ENCODE results near the gene SLC6A19.

DNA sequence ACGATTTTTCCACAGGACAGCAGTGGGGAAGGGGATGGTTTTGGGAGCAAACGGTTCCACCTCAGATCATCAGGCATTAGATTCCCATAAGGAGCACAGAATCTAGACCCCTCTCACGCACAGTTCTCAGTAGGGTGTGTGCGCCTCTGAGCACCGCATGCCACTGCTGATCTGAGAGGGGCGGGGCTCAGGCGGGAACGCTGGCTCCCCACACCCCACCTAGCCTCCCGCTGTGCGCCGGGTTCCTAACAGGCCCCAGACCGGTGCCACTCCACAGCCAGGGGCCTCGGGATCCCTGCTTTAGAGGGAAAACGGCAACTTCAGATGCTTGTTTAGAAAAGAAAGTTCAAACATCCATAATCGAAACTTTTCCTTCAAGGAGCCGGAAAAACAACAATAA lies 73.1 kb downstream of the SLC6A19 start:
- TF ChIP-seq EZH2phosphoT487 (IDR thresholded peaks at IDR 0.05; ENCODE audit: borderline replicate concordance, low read length) (no peak), EZH2 (IDR thresholded peaks at IDR 0.05; ENCODE audit: low read length, unreplicated experiment) (no peak)
- TF ChIP-seq, protein P1, sequence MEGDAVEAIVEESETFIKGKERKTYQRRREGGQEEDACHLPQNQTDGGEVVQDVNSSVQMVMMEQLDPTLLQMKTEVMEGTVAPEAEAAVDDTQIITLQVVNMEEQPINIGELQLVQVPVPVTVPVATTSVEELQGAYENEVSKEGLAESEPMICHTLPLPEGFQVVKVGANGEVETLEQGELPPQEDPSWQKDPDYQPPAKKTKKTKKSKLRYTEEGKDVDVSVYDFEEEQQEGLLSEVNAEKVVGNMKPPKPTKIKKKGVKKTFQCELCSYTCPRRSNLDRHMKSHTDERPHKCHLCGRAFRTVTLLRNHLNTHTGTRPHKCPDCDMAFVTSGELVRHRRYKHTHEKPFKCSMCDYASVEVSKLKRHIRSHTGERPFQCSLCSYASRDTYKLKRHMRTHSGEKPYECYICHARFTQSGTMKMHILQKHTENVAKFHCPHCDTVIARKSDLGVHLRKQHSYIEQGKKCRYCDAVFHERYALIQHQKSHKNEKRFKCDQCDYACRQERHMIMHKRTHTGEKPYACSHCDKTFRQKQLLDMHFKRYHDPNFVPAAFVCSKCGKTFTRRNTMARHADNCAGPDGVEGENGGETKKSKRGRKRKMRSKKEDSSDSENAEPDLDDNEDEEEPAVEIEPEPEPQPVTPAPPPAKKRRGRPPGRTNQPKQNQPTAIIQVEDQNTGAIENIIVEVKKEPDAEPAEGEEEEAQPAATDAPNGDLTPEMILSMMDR (conservative IDR thresholded peaks at IDR 0.05; ENCODE audit: low read depth, low read length) = no peak
